Neural progenitor cell (in vitro differentiated cells): ENCODE measurements around the gene TPTE2.

Source experiments
- EZH2 ChIP-seq: fragments of 200-600 bp; sonication (generic); IDR thresholded peaks from 2 replicates; pipeline ENCODE4 v1.6.1; 2017; ENCODE audit warnings: antibody characterized with exemption, mild to moderate bottlenecking, moderate library complexity
- TF ChIP-seq, protein P1 (sequence below): fragments of 200-600 bp; sonication (generic); IDR thresholded peaks from 2 replicates; pipeline ENCODE4 v1.5.1; 2017; ENCODE audit warnings: antibody characterized with exemption, mild to moderate bottlenecking

DNA sequence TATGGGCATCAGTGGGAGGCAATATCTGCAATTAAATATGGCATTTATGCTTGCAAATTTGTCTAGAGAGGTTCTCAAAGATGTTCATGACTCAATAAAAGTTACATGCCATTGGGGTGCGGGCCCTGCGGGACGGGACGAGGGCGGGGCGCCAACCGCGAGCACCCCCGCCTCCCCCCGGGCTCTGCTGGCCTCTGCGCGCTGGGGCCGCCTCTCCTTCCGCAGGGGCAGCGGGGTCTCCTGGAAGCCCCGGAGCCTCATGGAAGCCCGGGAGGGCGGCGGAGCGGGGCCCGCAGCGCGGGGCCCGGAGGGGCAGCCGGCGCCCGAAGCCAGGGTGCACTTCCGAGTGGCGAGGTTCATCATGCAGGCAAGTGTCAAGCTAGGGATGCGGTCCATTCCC lies 179.2 kb downstream of the TPTE2 start:
- TF ChIP-seq, protein P1, sequence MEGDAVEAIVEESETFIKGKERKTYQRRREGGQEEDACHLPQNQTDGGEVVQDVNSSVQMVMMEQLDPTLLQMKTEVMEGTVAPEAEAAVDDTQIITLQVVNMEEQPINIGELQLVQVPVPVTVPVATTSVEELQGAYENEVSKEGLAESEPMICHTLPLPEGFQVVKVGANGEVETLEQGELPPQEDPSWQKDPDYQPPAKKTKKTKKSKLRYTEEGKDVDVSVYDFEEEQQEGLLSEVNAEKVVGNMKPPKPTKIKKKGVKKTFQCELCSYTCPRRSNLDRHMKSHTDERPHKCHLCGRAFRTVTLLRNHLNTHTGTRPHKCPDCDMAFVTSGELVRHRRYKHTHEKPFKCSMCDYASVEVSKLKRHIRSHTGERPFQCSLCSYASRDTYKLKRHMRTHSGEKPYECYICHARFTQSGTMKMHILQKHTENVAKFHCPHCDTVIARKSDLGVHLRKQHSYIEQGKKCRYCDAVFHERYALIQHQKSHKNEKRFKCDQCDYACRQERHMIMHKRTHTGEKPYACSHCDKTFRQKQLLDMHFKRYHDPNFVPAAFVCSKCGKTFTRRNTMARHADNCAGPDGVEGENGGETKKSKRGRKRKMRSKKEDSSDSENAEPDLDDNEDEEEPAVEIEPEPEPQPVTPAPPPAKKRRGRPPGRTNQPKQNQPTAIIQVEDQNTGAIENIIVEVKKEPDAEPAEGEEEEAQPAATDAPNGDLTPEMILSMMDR: no peak
- no peak for TF ChIP-seq EZH2
